PFSK-1 (cell line): ENCODE results near the gene HSPA8.

Experiments
- FOXP2 ChIP-seq: optimal IDR thresholded peaks from 2 replicates; pipeline ENCODE3; 2011; ENCODE audit warnings: borderline replicate concordance, control low read depth, inconsistent platforms; ENCODE audit not compliant: insufficient read depth; ENCODE audit errors: extremely low read length, extremely low read depth
- POLR2AphosphoS5 ChIP-seq: IDR thresholded peaks from 2 replicates; pipeline ENCODE4 v1.6.1; 2012; ENCODE audit warnings: low read depth, mild to moderate bottlenecking, control low read depth, low read length, moderate library complexity
- SIN3A ChIP-seq: IDR thresholded peaks from 2 replicates; pipeline ENCODE4 v1.6.1; 2012; ENCODE audit warnings: mild to moderate bottlenecking, low read length, moderate library complexity, borderline replicate concordance; ENCODE audit not compliant: insufficient read depth
- TAF1 ChIP-seq: IDR thresholded peaks from 2 replicates; pipeline ENCODE4 v1.6.1; 2012; ENCODE audit warnings: low read length, control low read depth, borderline replicate concordance; ENCODE audit not compliant: insufficient read depth
- TF ChIP-seq, protein P1 (sequence below), 2 experiments: IDR thresholded peaks; 2 replicates each; pipeline versions ENCODE4 v1.6.1 to v1.8.0; 2011 to 2012; ENCODE audit warnings: low read depth in 2 of 2, low read length in 2 of 2, control low read depth in 1 of 2, inconsistent platforms in 1 of 2, mild to moderate bottlenecking in 1 of 2, moderate library complexity in 1 of 2; ENCODE audit not compliant: insufficient read depth in 1 of 2

HSPA8 gene

DNA sequence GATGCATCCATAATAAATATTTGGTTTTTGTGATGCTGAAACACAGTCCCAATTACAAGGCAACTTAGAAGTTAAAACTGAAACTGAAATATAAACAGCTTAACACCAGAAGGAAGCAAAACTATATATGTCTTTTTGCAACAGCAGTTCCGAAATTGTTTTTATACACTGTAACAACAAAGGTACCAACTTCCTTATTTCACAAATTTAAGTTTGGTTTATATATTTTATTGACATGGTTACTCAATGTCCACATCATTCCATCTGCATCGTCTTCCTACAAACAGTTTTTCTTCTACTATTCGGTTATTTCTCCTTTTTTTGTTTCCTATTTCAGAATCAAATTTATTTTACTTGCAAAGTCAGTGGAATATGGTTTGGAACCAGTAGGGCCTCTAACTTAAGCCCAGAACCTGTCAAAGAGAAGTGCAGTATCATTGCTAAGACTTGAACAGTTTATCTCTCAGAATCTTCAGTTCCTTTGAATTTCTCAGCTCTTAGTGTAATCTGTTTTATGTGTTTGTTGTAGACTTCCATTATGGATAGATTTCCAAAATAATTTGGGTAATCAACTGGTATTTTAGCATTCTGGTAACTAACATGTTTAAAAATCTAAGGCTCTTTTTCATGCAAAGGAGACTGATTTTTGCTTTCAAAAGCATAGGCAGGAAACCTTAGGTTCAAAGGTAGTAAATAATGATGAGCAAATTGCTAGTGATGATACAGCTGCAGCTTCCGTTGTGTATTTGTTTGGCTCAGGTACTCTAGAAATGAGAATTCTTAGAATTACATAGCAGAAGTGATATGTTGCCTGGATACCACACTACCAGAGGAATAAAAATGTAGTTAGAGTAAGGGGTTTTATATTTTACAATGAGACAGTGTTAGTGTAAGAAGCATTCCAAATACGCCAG lies 8.2 kb upstream of the HSPA8 start:
- TF ChIP-seq TAF1 (no peak), SIN3A (no peak), FOXP2 (no peak), POLR2AphosphoS5 (no peak)
- TF ChIP-seq, protein P1, sequence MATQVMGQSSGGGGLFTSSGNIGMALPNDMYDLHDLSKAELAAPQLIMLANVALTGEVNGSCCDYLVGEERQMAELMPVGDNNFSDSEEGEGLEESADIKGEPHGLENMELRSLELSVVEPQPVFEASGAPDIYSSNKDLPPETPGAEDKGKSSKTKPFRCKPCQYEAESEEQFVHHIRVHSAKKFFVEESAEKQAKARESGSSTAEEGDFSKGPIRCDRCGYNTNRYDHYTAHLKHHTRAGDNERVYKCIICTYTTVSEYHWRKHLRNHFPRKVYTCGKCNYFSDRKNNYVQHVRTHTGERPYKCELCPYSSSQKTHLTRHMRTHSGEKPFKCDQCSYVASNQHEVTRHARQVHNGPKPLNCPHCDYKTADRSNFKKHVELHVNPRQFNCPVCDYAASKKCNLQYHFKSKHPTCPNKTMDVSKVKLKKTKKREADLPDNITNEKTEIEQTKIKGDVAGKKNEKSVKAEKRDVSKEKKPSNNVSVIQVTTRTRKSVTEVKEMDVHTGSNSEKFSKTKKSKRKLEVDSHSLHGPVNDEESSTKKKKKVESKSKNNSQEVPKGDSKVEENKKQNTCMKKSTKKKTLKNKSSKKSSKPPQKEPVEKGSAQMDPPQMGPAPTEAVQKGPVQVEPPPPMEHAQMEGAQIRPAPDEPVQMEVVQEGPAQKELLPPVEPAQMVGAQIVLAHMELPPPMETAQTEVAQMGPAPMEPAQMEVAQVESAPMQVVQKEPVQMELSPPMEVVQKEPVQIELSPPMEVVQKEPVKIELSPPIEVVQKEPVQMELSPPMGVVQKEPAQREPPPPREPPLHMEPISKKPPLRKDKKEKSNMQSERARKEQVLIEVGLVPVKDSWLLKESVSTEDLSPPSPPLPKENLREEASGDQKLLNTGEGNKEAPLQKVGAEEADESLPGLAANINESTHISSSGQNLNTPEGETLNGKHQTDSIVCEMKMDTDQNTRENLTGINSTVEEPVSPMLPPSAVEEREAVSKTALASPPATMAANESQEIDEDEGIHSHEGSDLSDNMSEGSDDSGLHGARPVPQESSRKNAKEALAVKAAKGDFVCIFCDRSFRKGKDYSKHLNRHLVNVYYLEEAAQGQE (IDR thresholded peaks at IDR 0.05; ENCODE audit: insufficient read depth in 1 of 2, low read depth in 2 of 2, low read length in 2 of 2) = no peak

DNA sequence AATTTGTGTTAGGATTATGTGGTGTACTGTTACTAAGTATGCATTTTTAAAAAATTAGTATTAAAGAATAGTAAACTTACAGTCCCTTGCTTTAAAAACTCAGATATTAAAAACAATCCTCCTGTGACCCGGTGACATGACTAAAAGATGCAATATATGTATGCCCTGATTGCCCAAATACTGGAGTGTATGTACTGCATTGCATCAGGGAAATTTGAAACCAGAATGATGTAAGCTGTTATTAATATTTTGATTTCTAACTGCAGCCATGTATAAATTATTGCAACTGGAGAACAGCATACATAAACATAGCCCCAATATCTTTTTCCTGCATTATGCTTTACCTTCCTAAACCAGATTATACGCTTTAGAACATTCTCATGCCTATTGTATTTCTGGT lies 3.7 kb upstream of the HSPA8 start:
- no peak for TF ChIP-seq SIN3A
- TF ChIP-seq TAF1 = no peak
- no peak for TF ChIP-seq FOXP2
- TF ChIP-seq, protein P1 (IDR thresholded peaks at IDR 0.05; ENCODE audit: insufficient read depth in 1 of 2, low read depth in 2 of 2, low read length in 2 of 2) = no peak
- no peak for TF ChIP-seq POLR2AphosphoS5

- TF ChIP-seq TAF1 (no peak), FOXP2 (no peak), SIN3A (no peak; the same call in 1 of the 2 replicates), POLR2AphosphoS5 (no peak)
- TF ChIP-seq, protein P1 (IDR thresholded peaks at IDR 0.05; ENCODE audit: insufficient read depth in 1 of 2, low read depth in 2 of 2, low read length in 2 of 2) = no peak
These were observed 2.1 kb upstream of the HSPA8 start for GRCh38 chr11:123063826-123064657.

DNA sequence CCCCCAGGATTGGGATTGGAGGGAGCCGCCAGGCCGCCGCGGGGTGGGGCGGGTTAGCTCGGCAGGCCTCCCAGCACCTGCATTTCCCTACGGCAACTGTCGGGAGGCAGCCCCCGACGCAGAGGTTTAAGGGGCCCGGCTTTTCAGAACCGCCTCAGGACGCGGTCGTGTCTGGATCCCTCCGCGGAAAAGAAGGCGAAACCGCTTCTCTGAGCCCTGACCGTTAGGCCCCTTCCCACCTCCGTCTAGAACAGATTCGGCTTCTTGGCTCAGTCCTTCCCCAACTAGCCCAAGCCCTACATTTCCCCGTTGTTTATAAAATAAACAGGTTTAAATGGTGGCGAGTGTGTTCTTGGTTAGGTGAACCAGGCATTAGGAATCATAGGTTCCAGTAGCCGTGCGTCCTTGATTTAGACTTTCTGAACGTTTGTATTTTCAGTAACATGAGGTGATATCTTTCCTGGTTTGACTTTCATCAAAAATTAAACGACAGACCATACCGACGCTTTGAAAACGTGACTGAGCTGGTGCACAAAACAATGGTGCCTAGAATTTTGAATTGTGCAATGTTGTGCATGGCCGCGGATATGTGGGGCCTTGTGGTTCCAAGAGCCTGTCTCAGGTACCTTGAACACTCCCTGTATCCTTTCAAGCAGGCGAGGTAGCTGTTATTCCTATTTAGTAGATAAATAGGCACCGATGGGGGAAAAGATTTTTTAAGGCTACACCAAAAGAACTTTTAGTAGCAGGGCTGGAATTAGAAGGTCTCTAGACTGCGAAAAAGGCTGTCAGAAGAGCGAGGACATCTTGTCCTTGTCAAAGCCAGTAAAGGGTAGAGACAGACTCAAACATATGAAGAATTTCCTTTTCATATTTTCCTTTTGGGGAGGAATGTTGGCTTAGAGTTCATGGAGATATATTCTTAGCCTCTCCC lies 1.2 kb upstream of the HSPA8 start:
- TF ChIP-seq, protein P1 (IDR thresholded peaks at IDR 0.05; ENCODE audit: insufficient read depth in 1 of 2, low read depth in 2 of 2, low read length in 2 of 2) = 0 out of 4 replicates have a peak, but pooled peaks of 1 of the 2 experiments have one; percentile 7
- no peak; the same call in none of the 2 replicates for TF ChIP-seq TAF1
